CD4-positive, alpha-beta T cell (primary cell): ENCODE measurements around the gene NEK1. TPM values are rescaled to one million over a fixed set of nuclear protein-coding genes. Genes with fewer than 3 reads are reported as not detected.
A peak's percentile ranks its signal among the peaks of the same experiment; 100 is the strongest.

Source experiments
- ATAC-seq: fragments of 200-7000 bp; cut with Tn5 transposase; one replicate; pipeline ENCODE4 v1.10.0; 2022; ENCODE audit warnings: mild to moderate bottlenecking; ENCODE audit not compliant: poor library complexity
- CTCF ChIA-PET: fragments of 350-600 bp; sonication (Branson Sonifier 250); formaldehyde crosslinking; loops from one replicate; lab custom pipeline; 2021; ENCODE audit warnings: antibody characterized with exemption, inconsistent platforms; lab: Charles Lee
- POLR2A ChIA-PET: fragments of 350-600 bp; sonication (Branson Sonifier 250); formaldehyde crosslinking; loops from one replicate; lab custom pipeline; 2021; ENCODE audit warnings: antibody characterized with exemption, inconsistent platforms; lab: Charles Lee
- DNase-seq, 14 experiments: peaks; one replicate each; pipeline ENCODE4 v3.0.0-alpha.2; 2013 to 2020; ENCODE audit warnings: mixed read lengths in 2 of 14
- H3K27ac ChIP-seq, 2 donors: one replicate each; pipeline versions ENCODE4 v1.5.1 to v1.7.0; 2013; ENCODE audit warnings: low read length in 2 of 2, low read depth in 1 of 2, mild to moderate bottlenecking in 1 of 2
- H3K27me3 ChIP-seq, 2 experiments: 1 replicate in 1 of 2; 2 replicates in 1 of 2; pipeline versions ENCODE4 v1.6.1 to v1.7.0; 2013; ENCODE audit warnings: low read length in 2 of 2, control low read depth in 1 of 2, mild to moderate bottlenecking in 1 of 2, moderate library complexity in 1 of 2; ENCODE audit not compliant: insufficient read depth in 2 of 2, control insufficient read depth in 1 of 2
- H3K36me3 ChIP-seq: one replicate; pipeline ENCODE4 v1.6.1; 2013; ENCODE audit warnings: low read length, control low read depth; ENCODE audit not compliant: insufficient read depth
- H3K4me1 ChIP-seq: one replicate; pipeline ENCODE4 v1.6.1; 2013; ENCODE audit warnings: low read length, control low read depth; ENCODE audit not compliant: insufficient read depth
- H3K4me3 ChIP-seq: one replicate; pipeline ENCODE4 v1.5.1; 2013; ENCODE audit warnings: mild to moderate bottlenecking, low read length, moderate library complexity
- H3K9me3 ChIP-seq, 2 experiments: 1 replicate in 1 of 2; 2 replicates in 1 of 2; pipeline versions ENCODE4 v1.6.1 to v1.7.0; 2013; ENCODE audit warnings: low read length in 2 of 2, mild to moderate bottlenecking in 2 of 2, control low read depth in 1 of 2, moderate library complexity in 1 of 2; ENCODE audit not compliant: control insufficient read depth in 1 of 2, insufficient read depth in 1 of 2
- H3K27ac Mint-ChIP-seq: one replicate; pipeline ENCODE4 v1.8.0; 2020; ENCODE audit warnings: mixed read lengths
- H3K27me3 Mint-ChIP-seq: one replicate; pipeline ENCODE4 v1.8.0; 2021; ENCODE audit warnings: mixed read lengths
- H3K36me3 Mint-ChIP-seq: one replicate; pipeline ENCODE4 v1.8.0; 2021; ENCODE audit warnings: low read depth, mixed read lengths
- H3K4me1 Mint-ChIP-seq: one replicate; pipeline ENCODE4 v1.8.0; 2021; ENCODE audit warnings: low read depth, mixed read lengths
- H3K4me3 Mint-ChIP-seq: one replicate; pipeline ENCODE4 v1.8.0; 2020; ENCODE audit warnings: mild to moderate bottlenecking, mixed read lengths
- H3K9me3 Mint-ChIP-seq: one replicate; pipeline ENCODE4 v1.8.0; 2020; ENCODE audit warnings: mixed read lengths
- intact Hi-C, 2 experiments: fragments of 100-400 bp; cut with DNase I in 1 of 2; cut with micrococcal nuclease in 1 of 2; formaldehyde crosslinking; loops; one replicate each; pipeline versions ENCODE4 v1.15.1 to v1.9.0; 2023 to 2025; cut with DNase I, micrococcal nuclease
- total RNA-seq, 174 experiments: library from RNA in 2 of 174; stranded (reverse) in 2 of 174; gene quantifications; one replicate each; pipeline ENCODE4 v1.2.3 and lab custom pipeline; 2021 to 2026
- TF ChIP-seq, protein P1 (sequence below): fragments of 200-600 bp; IDR thresholded peaks from one replicate; pipeline ENCODE4 v1.8.0; 2022; ENCODE audit warnings: antibody characterized with exemption, mild to moderate bottlenecking

Gene NEK1
- total RNA-seq, 2 experiments from 2014 or later, result 9.5 to 10.2 TPM

DNA sequence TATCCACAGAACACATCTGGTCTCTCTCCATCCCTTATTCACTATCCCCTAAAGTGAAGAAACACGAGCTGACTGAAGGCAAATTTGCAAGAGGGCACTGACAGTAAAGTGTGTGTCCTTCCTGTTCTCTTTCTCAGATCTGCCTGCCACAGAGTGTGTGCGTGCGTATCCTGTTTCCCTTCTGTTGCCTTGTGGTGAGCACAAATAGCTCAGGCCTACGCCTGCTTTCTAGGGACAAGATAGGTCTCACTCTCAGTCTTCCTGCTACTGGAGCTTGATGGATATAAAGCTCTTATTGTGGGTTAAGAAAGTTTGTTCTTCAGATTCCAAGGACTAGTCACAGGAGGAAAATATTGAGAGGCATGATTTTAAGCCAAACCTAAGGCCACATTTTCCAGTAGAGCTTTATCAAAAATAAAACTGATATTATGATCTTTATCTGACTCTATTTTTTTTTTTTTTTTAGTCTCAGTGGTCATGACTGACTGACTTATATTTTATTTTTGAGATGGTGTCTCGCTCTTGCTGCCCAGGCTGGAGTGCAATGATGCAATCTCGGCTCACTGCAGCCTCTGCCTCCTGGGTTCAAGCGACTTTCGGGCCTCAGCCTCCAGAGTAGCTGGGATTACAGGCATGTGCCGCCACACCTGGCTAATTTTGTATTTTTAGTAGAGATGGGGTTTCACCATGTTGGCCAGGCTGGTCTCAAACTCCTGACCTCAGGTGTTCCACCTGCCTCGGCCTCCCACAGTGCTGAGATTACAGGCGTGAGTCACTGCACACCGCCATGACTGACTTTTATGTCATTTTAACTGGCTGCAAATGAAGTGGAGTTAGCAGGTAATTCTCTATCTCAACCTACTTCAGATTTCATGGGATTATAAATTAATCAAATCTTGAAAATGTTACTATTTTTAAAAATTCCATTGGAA lies 201.3 kb downstream of the NEK1 start:
- ATAC-seq, result peak; percentile 99
- H3K9me3 Mint-ChIP-seq, result no peaks in the 10 kb centered on the region
- CTCF ChIA-PET, result interaction anchor here (1.1 kb wide), 1 partner anchor 11 kb away, joined by 5 read pairs; no protein-coding TSS in a partner anchor

DNA sequence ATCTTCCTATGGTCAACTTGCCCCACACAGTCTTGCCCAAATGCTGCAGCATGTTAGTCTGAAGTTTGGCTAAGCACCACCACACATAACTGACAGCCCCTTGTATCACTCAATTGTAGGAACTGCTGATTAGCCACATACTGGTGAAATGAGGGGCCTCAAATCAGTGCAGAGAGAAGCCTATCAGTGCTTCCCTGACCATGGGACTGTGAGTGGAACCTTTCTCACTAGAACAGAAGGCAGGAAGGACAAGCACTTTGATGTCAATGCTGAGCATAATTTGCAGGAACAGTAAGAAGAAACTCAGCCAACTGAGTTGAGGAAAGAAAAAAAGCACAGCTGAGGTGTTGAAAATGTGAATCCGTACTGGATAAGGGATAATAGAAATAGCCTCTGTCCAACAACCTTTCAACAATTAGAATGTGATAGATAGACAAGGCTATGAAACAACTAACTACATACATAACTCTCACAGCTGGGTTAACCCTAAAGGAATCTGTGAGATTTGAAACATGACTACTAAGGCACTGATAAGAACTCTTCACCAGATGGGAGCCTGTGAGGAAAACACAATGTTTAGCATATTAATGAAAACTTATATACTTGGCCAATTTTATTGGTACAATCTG lies 205.1 kb downstream of the NEK1 start:
- Histone ChIP-seq H3K4me3 (no peak overlapping the region), H3K9me3 (no peaks in the 10 kb centered on the region), H3K36me3 (no peaks in the 10 kb centered on the region), H3K27ac (no peak overlapping the region), H3K27me3 (no peaks in the 10 kb centered on the region), H3K4me1 (peaks cover 9% of the 10 kb centered on the region)
- no peaks in the 10 kb centered on the region for H3K27me3 Mint-ChIP-seq
- POLR2A ChIA-PET, result no interaction called here
- TF ChIP-seq, protein P1, sequence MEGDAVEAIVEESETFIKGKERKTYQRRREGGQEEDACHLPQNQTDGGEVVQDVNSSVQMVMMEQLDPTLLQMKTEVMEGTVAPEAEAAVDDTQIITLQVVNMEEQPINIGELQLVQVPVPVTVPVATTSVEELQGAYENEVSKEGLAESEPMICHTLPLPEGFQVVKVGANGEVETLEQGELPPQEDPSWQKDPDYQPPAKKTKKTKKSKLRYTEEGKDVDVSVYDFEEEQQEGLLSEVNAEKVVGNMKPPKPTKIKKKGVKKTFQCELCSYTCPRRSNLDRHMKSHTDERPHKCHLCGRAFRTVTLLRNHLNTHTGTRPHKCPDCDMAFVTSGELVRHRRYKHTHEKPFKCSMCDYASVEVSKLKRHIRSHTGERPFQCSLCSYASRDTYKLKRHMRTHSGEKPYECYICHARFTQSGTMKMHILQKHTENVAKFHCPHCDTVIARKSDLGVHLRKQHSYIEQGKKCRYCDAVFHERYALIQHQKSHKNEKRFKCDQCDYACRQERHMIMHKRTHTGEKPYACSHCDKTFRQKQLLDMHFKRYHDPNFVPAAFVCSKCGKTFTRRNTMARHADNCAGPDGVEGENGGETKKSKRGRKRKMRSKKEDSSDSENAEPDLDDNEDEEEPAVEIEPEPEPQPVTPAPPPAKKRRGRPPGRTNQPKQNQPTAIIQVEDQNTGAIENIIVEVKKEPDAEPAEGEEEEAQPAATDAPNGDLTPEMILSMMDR, result no peak
- CTCF ChIA-PET, result no interaction called here
- DNase-seq (no peak), ATAC-seq (no peak)
- H3K27ac Mint-ChIP-seq, result no peak overlapping the region
- intact Hi-C loops, result no loop called here
- no peak overlapping the region for H3K4me3 Mint-ChIP-seq
- peaks cover 25% of the 10 kb centered on the region for H3K4me1 Mint-ChIP-seq
- peaks cover 9% of the 10 kb centered on the region for H3K36me3 Mint-ChIP-seq
- H3K9me3 Mint-ChIP-seq, result no peaks in the 10 kb centered on the region

More for the DNA sequence above, 201.3 kb downstream of the NEK1 start:
- intact Hi-C loops, result no loop called here
- peak; percentile 5 to 84 (median 32) for DNase-seq
- POLR2A ChIA-PET, result interaction anchor here (1.0 to 2.0 kb wide), 4 partner anchors 9 to 401 kb away, joined by 3 to 11 read pairs (median 4); partner anchors contain the start of gene CBR4
- Mint-ChIP-seq H3K27me3 (no peaks in the 10 kb centered on the region), H3K27ac (peak overlapping the region; percentile 65), H3K36me3 (no peaks in the 10 kb centered on the region), H3K4me3 (peak overlapping the region; percentile 39), H3K4me1 (peaks cover 31% of the 10 kb centered on the region)
- H3K9me3 ChIP-seq, result no peaks in the 10 kb centered on the region
- peak overlapping the region in 1 of 2 donors; percentile 54 for H3K27ac ChIP-seq
- H3K36me3 ChIP-seq, result no peaks in the 10 kb centered on the region
- no peak overlapping the region for H3K4me3 ChIP-seq
- H3K27me3 ChIP-seq, result no peaks in the 10 kb centered on the region
- peaks cover 9% of the 10 kb centered on the region for H3K4me1 ChIP-seq
- TF ChIP-seq, protein P1, result no peak

DNA sequence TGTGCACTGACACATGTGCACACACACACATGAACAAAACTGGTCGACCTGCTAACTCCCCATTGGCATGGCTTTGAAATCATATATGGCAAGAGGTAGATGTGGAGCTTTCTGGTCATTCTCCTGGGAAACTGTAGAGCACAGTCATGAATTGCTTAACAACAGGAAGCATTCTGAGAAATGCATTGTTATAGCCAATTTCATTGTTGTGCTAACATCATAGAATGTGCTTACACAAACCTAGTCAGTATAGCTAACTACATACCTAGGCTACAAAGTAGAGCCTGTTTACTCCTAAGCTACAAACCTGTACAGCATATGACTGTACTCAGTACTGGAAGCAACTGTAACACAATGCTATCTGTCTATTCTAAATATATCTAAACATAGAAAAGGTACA lies 207.4 kb downstream of the NEK1 start:
- Mint-ChIP-seq H3K27ac (no peak overlapping the region), H3K4me3 (no peak overlapping the region), H3K4me1 (peaks cover 2% of the 10 kb centered on the region), H3K9me3 (no peaks in the 10 kb centered on the region), H3K27me3 (no peaks in the 10 kb centered on the region), H3K36me3 (peaks cover 21% of the 10 kb centered on the region)
- CTCF ChIA-PET, result no interaction called here
- no peak for DNase-seq
- POLR2A ChIA-PET, result interaction anchor here (1.1 kb wide), 1 partner anchor 161 kb away, joined by 3 read pairs; no protein-coding TSS in a partner anchor
- Histone ChIP-seq H3K27ac (no peak overlapping the region), H3K4me3 (no peak overlapping the region), H3K4me1 (no peaks in the 10 kb centered on the region), H3K27me3 (no peaks in the 10 kb centered on the region), H3K9me3 (no peaks in the 10 kb centered on the region), H3K36me3 (peaks cover 6% of the 10 kb centered on the region)
- intact Hi-C loops, result no loop called here
- TF ChIP-seq, protein P1, result no peak
- ATAC-seq, result no peak
